Activated B cell treated with CpG ODN at 0.5 μM for 24 hours (primary cell): ENCODE data around the gene AIDA. TPM values are rescaled to one million over a fixed set of nuclear protein-coding genes. Genes with fewer than 3 reads are reported as not detected.
A peak's percentile ranks its signal among the peaks of the same experiment; 100 is the strongest.

ENCODE experiments used
- ATAC-seq: fragments of 200-7000 bp; cut with Tn5 transposase; one replicate; pipeline ENCODE4 v1.10.0; 2021; ENCODE audit warnings: low read depth, mild to moderate bottlenecking, moderate library complexity
- CTCF ChIA-PET: fragments of 350-600 bp; sonication (Branson Sonifier 250); formaldehyde crosslinking; loops from one replicate; lab custom pipeline; 2021; ENCODE audit warnings: antibody characterized with exemption; lab: Charles Lee
- POLR2A ChIA-PET: fragments of 350-600 bp; sonication (Branson Sonifier 250); formaldehyde crosslinking; loops from one replicate; lab custom pipeline; 2021; ENCODE audit warnings: antibody characterized with exemption; lab: Charles Lee
- DNase-seq: peaks from one replicate; pipeline ENCODE4 v3.0.0; 2022
- H3K27ac Mint-ChIP-seq: one replicate; pipeline ENCODE4 v1.8.0; 2020; ENCODE audit warnings: mixed read lengths
- H3K27me3 Mint-ChIP-seq: one replicate; pipeline ENCODE4 v1.8.0; 2021; ENCODE audit warnings: mixed read lengths
- H3K36me3 Mint-ChIP-seq: one replicate; pipeline ENCODE4 v1.8.0; 2021; ENCODE audit warnings: low read depth, mixed read lengths
- H3K4me1 Mint-ChIP-seq: one replicate; pipeline ENCODE4 v1.8.0; 2021; ENCODE audit warnings: mixed read lengths
- H3K4me3 Mint-ChIP-seq: one replicate; pipeline ENCODE4 v1.8.0; 2020; ENCODE audit warnings: mild to moderate bottlenecking, mixed read lengths
- H3K9me3 Mint-ChIP-seq: one replicate; pipeline ENCODE4 v1.8.0; 2020; ENCODE audit warnings: mixed read lengths
- CTCF ChIP-seq: fragments of 200-600 bp; IDR thresholded peaks from one replicate; pipeline ENCODE4 v1.8.0; 2022; ENCODE audit warnings: antibody characterized with exemption, mild to moderate bottlenecking
- intact Hi-C: fragments of 100-400 bp; cut with micrococcal nuclease; formaldehyde crosslinking; loops from one replicate; pipeline ENCODE4 v1.15.1; 2024
- total RNA-seq: library from RNA; stranded (reverse); gene quantifications from 2 replicates; pipeline ENCODE4 v1.2.3, GENCODE V29; 2022

Gene AIDA
- total RNA-seq, 1 donor from 2014 or later = 54.3 TPM

GRCh38 chr1:222696741-222697140 lies 15.6 kb downstream of the AIDA start:
- TF ChIP-seq CTCF = no peak
- Mint-ChIP-seq H3K4me3 (no peak overlapping the region), H3K9me3 (no peaks in the 10 kb centered on the region), H3K27me3 (no peaks in the 10 kb centered on the region), H3K4me1 (peaks cover 28% of the 10 kb centered on the region), H3K36me3 (peaks cover 51% of the 10 kb centered on the region), H3K27ac (no peak overlapping the region)
- POLR2A ChIA-PET = interaction anchor here (0.6 kb wide), 1 partner anchor 78 kb away, joined by 4 read pairs; no protein-coding TSS in a partner anchor
- CTCF ChIA-PET = interaction anchor here (1.7 kb wide), 1 partner anchor 42 kb away, joined by 3 read pairs; no protein-coding TSS in a partner anchor
- no peak for DNase-seq
- no peak for ATAC-seq
- intact Hi-C loops = loop anchor here (2.0 kb wide), 1 partner anchor 14 kb away; no protein-coding TSS in a partner anchor

GRCh38 chr1:222694927-222695326 lies 17.4 kb downstream of the AIDA start:
- ATAC-seq = no peak
- no peak for DNase-seq
- no peak overlapping the region for H3K4me3 Mint-ChIP-seq
- H3K27ac Mint-ChIP-seq = peak overlapping the region; percentile 65
- POLR2A ChIA-PET = interaction anchor here (0.5 to 2.1 kb wide), 2 partner anchors 18 to 429 kb away, joined by 4 to 10 read pairs; no protein-coding TSS in a partner anchor
- H3K4me1 Mint-ChIP-seq = peaks cover 28% of the 10 kb centered on the region
- no peak for TF ChIP-seq CTCF
- H3K27me3 Mint-ChIP-seq = no peaks in the 10 kb centered on the region
- H3K9me3 Mint-ChIP-seq = no peaks in the 10 kb centered on the region
- intact Hi-C loops = no loop called here
- peaks cover 47% of the 10 kb centered on the region for H3K36me3 Mint-ChIP-seq
- CTCF ChIA-PET = interaction anchor here (1.1 kb wide), 1 partner anchor 231 kb away, joined by 3 read pairs; no protein-coding TSS in a partner anchor

- ChIA-PET CTCF (no interaction called here), POLR2A (no interaction called here)
- Mint-ChIP-seq H3K4me1 (peaks cover 18% of the 10 kb centered on the region), H3K4me3 (no peak overlapping the region), H3K27me3 (no peaks in the 10 kb centered on the region), H3K36me3 (peaks cover 54% of the 10 kb centered on the region), H3K9me3 (no peaks in the 10 kb centered on the region), H3K27ac (no peak overlapping the region)
- no peak for TF ChIP-seq CTCF
- DNase-seq (no peak), ATAC-seq (no peak)
- intact Hi-C loops = no loop called here
Observed at GRCh38 chr1:222691016-222691415, 21.3 kb downstream of the AIDA start.

GRCh38 chr1:222680080-222680479 lies 32.2 kb downstream of the AIDA start:
- no peak overlapping the region for H3K27ac Mint-ChIP-seq
- ChIA-PET CTCF (interaction anchor here (1.2 kb wide), 1 partner anchor 59 kb away, joined by 4 read pairs; no protein-coding TSS in a partner anchor), POLR2A (no interaction called here)

More at GRCh38 chr1:222680080-222680479, 32.2 kb downstream of the AIDA start:
- Mint-ChIP-seq H3K36me3 (peaks cover 60% of the 10 kb centered on the region), H3K27me3 (no peaks in the 10 kb centered on the region), H3K4me3 (no peak overlapping the region), H3K9me3 (no peaks in the 10 kb centered on the region), H3K4me1 (no peaks in the 10 kb centered on the region)
- TF ChIP-seq CTCF = no peak
- intact Hi-C loops = no loop called here
- no peak for ATAC-seq
- DNase-seq = no peak
